ENCODE measurements around the gene IL22RA1. TPM values are rescaled to one million over a fixed set of nuclear protein-coding genes. Genes with fewer than 3 reads are reported as not detected.

The IL22RA1 gene
- total and polyA plus RNA-seq, 2 donors (not counting 1 experiment from before 2014, with no cell fraction given), result under 0.01 to 0.03 TPM

DNA sequence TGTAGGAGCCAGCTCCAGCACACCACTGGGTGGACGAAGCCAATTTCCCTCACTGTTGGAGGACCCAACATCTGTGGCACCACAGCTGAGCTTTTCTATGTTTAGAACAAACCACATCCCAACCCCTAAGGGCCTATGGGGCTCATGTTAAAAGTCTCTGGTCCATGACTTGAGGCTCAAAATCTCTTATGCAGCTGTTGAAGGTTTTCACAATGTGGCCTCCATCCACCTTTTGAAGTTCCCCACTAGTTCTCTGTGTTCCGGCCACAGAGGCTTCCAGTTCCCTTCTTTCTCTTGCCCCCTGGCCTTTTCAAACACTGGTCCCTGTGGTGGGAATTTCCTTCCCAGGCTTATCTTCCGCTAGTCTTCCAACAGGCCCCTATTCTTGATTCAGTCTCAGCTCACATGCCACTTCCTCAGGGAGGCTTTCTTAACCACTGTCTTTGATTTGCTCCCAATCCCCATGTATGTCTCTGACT, 48.1 kb upstream of the IL22RA1 start:
- H3K27ac ChIP-seq (ENCODE audit: insufficient read depth, low read length), result no peak overlapping the region

DNA sequence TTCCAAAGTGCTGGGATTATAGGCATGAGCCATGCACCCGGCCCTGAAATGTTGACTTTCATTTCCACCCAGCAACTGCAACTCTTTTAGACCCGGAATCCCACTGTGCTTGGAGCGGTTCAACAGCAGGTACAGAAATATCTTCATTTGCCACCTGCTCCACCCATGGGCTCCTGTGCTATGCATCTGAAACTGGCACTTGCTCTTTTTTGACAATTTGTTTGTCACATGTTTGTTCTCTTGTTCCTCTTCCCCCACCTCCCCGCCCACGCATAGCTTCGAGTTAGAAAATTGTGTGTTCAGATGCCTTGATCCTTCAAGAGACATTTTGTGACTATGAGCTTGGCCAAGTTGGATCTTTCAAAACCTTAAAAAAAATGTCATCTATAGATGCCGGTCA, 46.6 kb upstream of the IL22RA1 start:
- Histone ChIP-seq H3K9me3 (ENCODE audit: control insufficient read depth, insufficient read depth, low read depth, low read length) (no peaks in the 10 kb centered on the region), H3K4me2 (ENCODE audit: extremely low read depth, insufficient read depth, low read length) (no peak overlapping the region), H3K36me3 (ENCODE audit: control insufficient read depth, insufficient read depth, low read length) (no peaks in the 10 kb centered on the region), H3K79me2 (ENCODE audit: control insufficient read depth, insufficient read depth, low read length) (no peaks in the 10 kb centered on the region), H3K4me1 (ENCODE audit: control insufficient read depth, extremely low read depth, insufficient read depth, low read length) (no peaks in the 10 kb centered on the region), H4K20me1 (ENCODE audit: control insufficient read depth, extremely low read depth, insufficient read depth, low read length) (no peaks in the 10 kb centered on the region), H3K27ac (ENCODE audit: insufficient read depth, low read length) (no peak overlapping the region), H2AFZ (ENCODE audit: low read length) (no peak overlapping the region), H3K4me3 (replicated peaks in 1 of 4; ENCODE audit: control extremely low read depth in 1 of 4, insufficient read depth in 1 of 4, low read depth in 3 of 4, low read length in 4 of 4) (no peak overlapping the region), H3K27me3 (ENCODE audit: control insufficient read depth, insufficient read depth, low read length) (peaks cover 20% of the 10 kb centered on the region), H3K9ac (ENCODE audit: insufficient read depth, low read length) (no peak overlapping the region)
- DNase-seq (ENCODE audit: low read depth in 2 of 2), result no peak
- TF ChIP-seq EZH2 (IDR thresholded peaks at IDR 0.05; ENCODE audit: low read length, missing control alignments), result no peak
- TF ChIP-seq, protein P1, sequence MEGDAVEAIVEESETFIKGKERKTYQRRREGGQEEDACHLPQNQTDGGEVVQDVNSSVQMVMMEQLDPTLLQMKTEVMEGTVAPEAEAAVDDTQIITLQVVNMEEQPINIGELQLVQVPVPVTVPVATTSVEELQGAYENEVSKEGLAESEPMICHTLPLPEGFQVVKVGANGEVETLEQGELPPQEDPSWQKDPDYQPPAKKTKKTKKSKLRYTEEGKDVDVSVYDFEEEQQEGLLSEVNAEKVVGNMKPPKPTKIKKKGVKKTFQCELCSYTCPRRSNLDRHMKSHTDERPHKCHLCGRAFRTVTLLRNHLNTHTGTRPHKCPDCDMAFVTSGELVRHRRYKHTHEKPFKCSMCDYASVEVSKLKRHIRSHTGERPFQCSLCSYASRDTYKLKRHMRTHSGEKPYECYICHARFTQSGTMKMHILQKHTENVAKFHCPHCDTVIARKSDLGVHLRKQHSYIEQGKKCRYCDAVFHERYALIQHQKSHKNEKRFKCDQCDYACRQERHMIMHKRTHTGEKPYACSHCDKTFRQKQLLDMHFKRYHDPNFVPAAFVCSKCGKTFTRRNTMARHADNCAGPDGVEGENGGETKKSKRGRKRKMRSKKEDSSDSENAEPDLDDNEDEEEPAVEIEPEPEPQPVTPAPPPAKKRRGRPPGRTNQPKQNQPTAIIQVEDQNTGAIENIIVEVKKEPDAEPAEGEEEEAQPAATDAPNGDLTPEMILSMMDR (conservative IDR thresholded peaks at IDR 0.05 in 1 of 2, IDR thresholded peaks at IDR 0.05 in 1 of 2; ENCODE audit: low read depth in 1 of 2, low read length in 2 of 2), result no peak

More for the DNA sequence above, 48.1 kb upstream of the IL22RA1 start:
- no peak for DNase-seq (ENCODE audit: low read depth in 2 of 2)
- Histone ChIP-seq H3K36me3 (ENCODE audit: control insufficient read depth, insufficient read depth, low read length) (no peaks in the 10 kb centered on the region), H3K4me3 (replicated peaks in 1 of 4; ENCODE audit: control extremely low read depth in 1 of 4, insufficient read depth in 1 of 4, low read depth in 3 of 4, low read length in 4 of 4) (no peak overlapping the region), H3K4me2 (ENCODE audit: extremely low read depth, insufficient read depth, low read length) (no peak overlapping the region), H3K79me2 (ENCODE audit: control insufficient read depth, insufficient read depth, low read length) (no peaks in the 10 kb centered on the region), H4K20me1 (ENCODE audit: control insufficient read depth, extremely low read depth, insufficient read depth, low read length) (no peaks in the 10 kb centered on the region), H3K27me3 (ENCODE audit: control insufficient read depth, insufficient read depth, low read length) (peaks cover 17% of the 10 kb centered on the region), H3K9ac (ENCODE audit: insufficient read depth, low read length) (no peak overlapping the region), H3K4me1 (ENCODE audit: control insufficient read depth, extremely low read depth, insufficient read depth, low read length) (no peaks in the 10 kb centered on the region), H2AFZ (ENCODE audit: low read length) (no peak overlapping the region), H3K9me3 (ENCODE audit: control insufficient read depth, insufficient read depth, low read depth, low read length) (no peaks in the 10 kb centered on the region)
- TF ChIP-seq, protein P1 (conservative IDR thresholded peaks at IDR 0.05 in 1 of 2, IDR thresholded peaks at IDR 0.05 in 1 of 2; ENCODE audit: low read depth in 1 of 2, low read length in 2 of 2), result no peak
- TF ChIP-seq EZH2 (IDR thresholded peaks at IDR 0.05; ENCODE audit: low read length, missing control alignments), result no peak

- Histone ChIP-seq H3K27ac (ENCODE audit: insufficient read depth, low read length) (no peak within 1 kb of the TSS), H3K4me2 (ENCODE audit: extremely low read depth, insufficient read depth, low read length) (peak within 1 kb of the TSS; percentile 98), H3K79me2 (ENCODE audit: control insufficient read depth, insufficient read depth, low read length) (no peaks in the 10 kb centered on the region), H3K4me1 (ENCODE audit: control insufficient read depth, extremely low read depth, insufficient read depth, low read length) (no peaks in the 10 kb centered on the region), H3K9ac (ENCODE audit: insufficient read depth, low read length) (no peak within 1 kb of the TSS), H3K27me3 (ENCODE audit: control insufficient read depth, insufficient read depth, low read length) (peaks cover 23% of the 10 kb centered on the region), H3K9me3 (ENCODE audit: control insufficient read depth, insufficient read depth, low read depth, low read length) (no peaks in the 10 kb centered on the region), H3K36me3 (ENCODE audit: control insufficient read depth, insufficient read depth, low read length) (no peaks in the 10 kb centered on the region), H3K4me3 (replicated peaks in 1 of 4; ENCODE audit: control extremely low read depth in 1 of 4, insufficient read depth in 1 of 4, low read depth in 3 of 4, low read length in 4 of 4) (peak within 1 kb of the TSS in 3 of 4 experiments; percentile 24 to 49 (median 49)), H2AFZ (ENCODE audit: low read length) (no peak within 1 kb of the TSS), H4K20me1 (ENCODE audit: control insufficient read depth, extremely low read depth, insufficient read depth, low read length) (no peaks in the 10 kb centered on the region)
- DNase-seq (ENCODE audit: low read depth in 2 of 2), result no peak
- TF ChIP-seq, protein P1 (conservative IDR thresholded peaks at IDR 0.05 in 1 of 2, IDR thresholded peaks at IDR 0.05 in 1 of 2; ENCODE audit: low read depth in 1 of 2, low read length in 2 of 2), result no peak
- TF ChIP-seq EZH2 (IDR thresholded peaks at IDR 0.05; ENCODE audit: low read length, missing control alignments), result no peak
Measured at GRCh38 chr1:24186993-24187790, 44.3 kb upstream of the IL22RA1 start, which contains the start of gene IFNLR1. Gene IFNLR1, minus strand, starts transcription at chr1:24187289. Its CDS starts 41 bp downstream, at chr1:24187248.

Data from fibroblast of lung (primary cell).